HG03521 (cell line): ENCODE results near the gene CAPZA3.
"Not testable (repeated sequence)": the region's sequence is repeated elsewhere in the genome, so short reads cannot be mapped to it uniquely, and the experiment has no call there.

ENCODE experiments used
- ATAC-seq: cut with Tn5 transposase; IDR thresholded peaks from one replicate; pipeline ENCODE4 v1.9.1; 2021; ENCODE audit warnings: mild to moderate bottlenecking, moderate library complexity; ENCODE audit not compliant: unreplicated experiment

The CAPZA3 gene

DNA sequence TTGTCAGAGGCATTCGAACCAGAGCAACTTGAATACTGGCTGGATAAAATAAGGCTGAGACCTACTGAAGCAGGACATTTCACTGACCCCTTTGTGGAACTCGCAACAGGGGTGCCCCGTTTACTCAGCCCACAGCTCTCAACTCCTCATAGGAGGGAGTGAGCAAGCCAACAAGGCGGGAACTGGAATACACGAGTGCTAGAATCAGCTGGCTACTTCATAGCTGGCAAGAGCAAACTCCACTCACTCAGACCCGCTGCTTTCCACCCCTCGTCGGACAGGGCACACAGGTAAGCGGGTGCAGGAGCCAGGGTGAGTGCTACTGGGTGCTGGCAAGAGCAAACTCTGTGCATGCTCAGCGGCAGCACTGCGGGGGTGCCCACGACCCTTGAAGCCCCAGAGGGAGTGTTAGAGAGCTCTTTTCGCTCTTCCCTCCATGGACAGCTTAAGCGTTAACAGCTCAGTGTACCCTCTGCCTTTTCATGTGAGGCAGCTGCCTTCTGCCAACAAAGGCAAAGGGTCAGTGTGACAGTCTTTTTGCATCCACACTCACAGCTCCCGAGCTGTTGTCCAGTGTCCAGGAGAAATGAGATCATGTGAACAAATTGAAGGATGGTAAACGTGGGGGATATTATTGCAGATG, 15.7 kb downstream of the CAPZA3 start:
- no peak for ATAC-seq

DNA sequence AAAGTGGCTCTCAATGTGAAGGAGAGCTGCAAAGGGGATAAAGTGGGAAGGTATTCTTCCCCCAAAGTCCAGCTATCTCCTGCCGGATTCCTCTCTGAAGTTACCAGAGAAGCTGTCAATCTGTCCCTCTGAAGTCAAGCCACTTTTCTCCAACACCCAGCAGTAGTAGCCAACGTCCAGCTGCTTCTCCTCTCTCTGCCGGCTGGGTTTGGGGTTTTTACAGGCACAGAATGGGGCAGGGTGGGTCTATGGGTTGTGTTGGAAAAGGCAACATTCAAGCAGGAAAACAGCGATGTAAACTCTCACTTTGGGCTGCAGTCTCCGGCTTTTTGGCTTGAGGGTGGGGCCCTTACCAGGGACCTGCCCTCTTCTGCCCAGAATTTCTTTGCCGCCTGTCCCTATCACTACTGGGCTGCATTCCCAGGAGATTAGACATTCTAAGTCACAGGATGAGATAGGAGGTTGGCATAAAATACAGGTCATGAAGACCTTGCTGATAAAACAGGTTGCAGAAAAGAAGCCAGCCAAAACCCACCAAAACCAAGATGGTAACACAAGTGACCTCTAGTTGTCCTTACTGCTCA, 16.3 kb downstream of the CAPZA3 start:
- no peak for ATAC-seq

DNA sequence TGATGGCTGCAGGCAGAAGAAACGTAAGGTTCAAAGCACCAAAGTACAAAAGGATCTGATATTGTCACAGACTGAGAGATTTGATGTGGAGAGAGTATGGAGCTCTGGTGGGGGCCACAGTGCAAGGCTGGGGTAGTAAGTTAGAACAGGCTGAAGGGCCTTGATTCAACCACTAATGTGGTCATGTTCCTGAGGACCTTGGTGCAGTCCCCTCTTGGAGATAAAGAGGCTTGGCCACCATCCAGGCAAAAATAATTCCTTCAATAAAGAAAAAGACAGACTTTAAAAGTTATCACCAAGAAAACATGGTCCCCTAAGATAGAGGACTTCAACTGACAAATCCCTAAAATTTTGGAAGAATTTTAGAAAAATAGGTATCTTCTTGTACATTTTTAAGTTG, 17.4 kb downstream of the CAPZA3 start:
- ATAC-seq: no peak

DNA sequence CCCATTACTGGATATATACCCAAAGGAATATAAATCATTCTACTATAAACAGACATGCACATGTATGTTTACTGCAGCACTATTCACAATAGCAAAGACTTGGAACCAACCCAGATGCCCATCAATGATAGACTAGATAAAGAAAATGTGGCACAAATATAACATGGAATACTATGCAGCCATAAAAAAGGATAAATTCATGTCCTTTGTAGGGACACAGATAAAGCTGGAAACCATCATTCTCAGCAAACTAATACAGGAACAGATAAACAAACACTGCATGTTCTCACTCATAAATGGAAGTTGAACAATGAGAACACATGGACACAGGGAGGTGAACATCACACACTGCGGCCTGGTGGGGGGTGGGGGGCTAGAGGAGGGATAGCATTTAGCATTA, 28.6 kb downstream of the CAPZA3 start:
- not testable (repeated sequence) for ATAC-seq

DNA sequence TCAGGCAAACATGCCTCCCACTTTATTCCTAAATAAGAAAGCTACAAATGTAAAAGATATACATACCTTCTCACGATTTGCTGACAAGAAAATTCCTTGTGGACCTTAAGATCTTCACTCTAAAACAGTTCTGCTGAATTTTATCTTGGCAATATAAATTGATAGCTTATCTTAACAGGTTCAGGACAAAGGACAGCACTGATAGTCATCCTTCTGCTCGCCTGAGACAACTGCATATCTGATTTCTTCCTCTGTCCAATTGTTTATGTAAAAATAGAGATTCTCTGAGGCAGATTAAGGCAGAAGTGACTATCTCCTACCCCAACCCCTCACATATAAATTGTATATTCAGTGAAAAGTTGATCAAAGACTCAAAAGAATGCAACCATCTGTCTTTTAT, 44.9 kb downstream of the CAPZA3 start:
- ATAC-seq: no peak

DNA sequence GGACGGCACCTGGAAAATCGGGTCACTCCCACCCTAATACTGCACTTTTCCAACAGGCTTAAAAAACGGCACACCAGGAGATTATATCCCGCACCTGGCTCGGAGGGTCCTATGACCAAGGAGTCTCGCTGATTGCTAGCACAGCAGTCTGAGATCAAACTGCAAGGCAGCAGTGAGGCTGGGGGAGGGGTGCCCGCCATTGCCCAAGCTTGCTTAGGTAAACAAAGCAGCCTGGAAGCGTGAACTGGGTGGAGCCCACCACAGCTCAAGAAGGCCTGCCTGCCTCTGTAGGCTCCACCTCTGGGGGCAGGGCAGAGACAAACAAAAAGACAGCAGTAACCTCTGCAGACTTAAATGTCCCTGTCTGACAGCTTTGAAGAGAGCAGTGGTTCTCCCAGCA, 47.5 kb downstream of the CAPZA3 start:
- not testable (repeated sequence) for ATAC-seq
